ENCODE data around the gene CAV3. TPM values are rescaled to one million over a fixed set of nuclear protein-coding genes. Genes with fewer than 3 reads are reported as not detected.

The CAV3 gene
- total and polyA plus RNA-seq, 10 donors: 0.11 TPM; not detected in 9

DNA sequence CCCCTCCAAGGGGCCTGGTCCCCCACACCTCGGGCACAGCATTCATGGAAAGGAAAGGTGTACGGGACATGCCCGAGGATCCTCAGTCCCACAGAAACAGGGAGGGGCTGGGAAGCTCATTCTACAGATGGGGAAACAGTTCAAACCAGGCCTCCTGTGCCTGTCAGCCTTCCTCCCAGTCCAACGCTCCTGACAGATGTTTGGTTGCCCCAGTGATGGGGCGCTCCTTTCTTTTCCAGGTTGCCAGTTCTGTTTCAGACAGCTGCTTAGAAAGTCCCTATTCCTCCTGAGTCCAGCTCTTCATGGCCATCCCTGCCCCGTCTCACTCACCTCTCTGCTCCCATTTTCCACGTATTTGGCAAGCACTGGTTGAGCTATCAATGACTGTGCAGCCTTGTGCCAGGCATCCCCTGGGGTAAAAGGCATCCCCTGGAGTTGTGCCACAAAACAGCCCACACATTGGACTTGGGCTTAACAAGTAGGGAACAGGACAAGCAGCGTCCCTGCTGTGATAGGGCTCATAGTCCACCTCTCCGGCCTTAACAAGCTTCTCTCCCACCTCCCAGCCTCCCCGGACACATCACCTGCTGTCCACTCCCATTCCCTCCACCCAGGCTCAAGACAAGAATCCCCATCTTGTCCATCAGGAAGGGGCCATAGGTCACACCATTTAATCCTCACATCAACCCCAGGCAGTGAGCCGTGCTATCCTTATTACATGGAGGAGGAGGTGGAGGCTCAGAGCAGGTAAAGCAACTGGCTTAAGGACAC is 29.2 kb downstream of the CAV3 start:
- no peak overlapping the region for H3K4me3 ChIP-seq
- H3K27ac ChIP-seq: no peak overlapping the region
- H3K27me3 ChIP-seq (replicated peaks in 1 of 7): peaks cover 0 to 13% (median 9%) of the 10 kb centered on the region in 7 donors
- DNase-seq: no peak
- H3K36me3 ChIP-seq: no peaks in the 10 kb centered on the region
- intact Hi-C loops (cut with DNase I; ENCODE audit: low total_unique reads): no loop called here
- 85 to 93% (median 90%) methylated on average over 11 of the region's 11 CpGs for WGBS, 5 donors
- no peaks in the 10 kb centered on the region for H3K9me3 ChIP-seq
- TF ChIP-seq POLR2AphosphoS5 (IDR thresholded peaks at IDR 0.05): no peak
- TF ChIP-seq POLR2A (IDR thresholded peaks at IDR 0.05): no peak
- TF ChIP-seq, protein P1, sequence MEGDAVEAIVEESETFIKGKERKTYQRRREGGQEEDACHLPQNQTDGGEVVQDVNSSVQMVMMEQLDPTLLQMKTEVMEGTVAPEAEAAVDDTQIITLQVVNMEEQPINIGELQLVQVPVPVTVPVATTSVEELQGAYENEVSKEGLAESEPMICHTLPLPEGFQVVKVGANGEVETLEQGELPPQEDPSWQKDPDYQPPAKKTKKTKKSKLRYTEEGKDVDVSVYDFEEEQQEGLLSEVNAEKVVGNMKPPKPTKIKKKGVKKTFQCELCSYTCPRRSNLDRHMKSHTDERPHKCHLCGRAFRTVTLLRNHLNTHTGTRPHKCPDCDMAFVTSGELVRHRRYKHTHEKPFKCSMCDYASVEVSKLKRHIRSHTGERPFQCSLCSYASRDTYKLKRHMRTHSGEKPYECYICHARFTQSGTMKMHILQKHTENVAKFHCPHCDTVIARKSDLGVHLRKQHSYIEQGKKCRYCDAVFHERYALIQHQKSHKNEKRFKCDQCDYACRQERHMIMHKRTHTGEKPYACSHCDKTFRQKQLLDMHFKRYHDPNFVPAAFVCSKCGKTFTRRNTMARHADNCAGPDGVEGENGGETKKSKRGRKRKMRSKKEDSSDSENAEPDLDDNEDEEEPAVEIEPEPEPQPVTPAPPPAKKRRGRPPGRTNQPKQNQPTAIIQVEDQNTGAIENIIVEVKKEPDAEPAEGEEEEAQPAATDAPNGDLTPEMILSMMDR (IDR thresholded peaks at IDR 0.05 in 8 of 11, conservative IDR thresholded peaks at IDR 0.05 in 3 of 11): no peak
- peaks cover 0 to 8% (median 6%) of the 10 kb centered on the region in 6 donors for H3K4me1 ChIP-seq

DNA sequence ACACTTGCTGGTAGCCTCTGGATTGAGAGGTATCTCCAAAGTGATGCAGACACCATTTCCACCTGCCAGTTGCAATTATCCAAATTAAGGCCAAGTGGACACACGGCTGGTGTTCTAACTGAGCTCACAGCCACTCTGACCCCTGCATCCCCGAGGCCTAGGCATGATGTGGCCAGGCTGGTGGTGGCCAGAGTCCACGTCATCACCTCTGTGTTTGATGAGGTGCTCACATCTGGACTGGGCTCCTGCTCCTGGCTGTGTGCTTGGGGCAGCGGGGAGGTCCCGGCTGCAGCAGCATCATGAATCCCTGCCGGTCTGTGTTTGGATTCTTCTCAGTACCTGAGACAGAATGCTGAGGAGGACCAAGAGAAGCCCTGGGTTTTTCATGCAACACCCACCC is 30.9 kb downstream of the CAV3 start:
- no peak overlapping the region for H3K27ac ChIP-seq
- no peaks in the 10 kb centered on the region for H3K9me3 ChIP-seq
- TF ChIP-seq POLR2A (IDR thresholded peaks at IDR 0.05) (no peak), POLR2AphosphoS5 (IDR thresholded peaks at IDR 0.05) (no peak)
- TF ChIP-seq, protein P1 (IDR thresholded peaks at IDR 0.05 in 8 of 11, conservative IDR thresholded peaks at IDR 0.05 in 3 of 11): no peak
- H3K4me1 ChIP-seq: peaks cover 10 to 25% (median 23%) of the 10 kb centered on the region in 6 donors
- H3K27me3 ChIP-seq (replicated peaks in 1 of 7): peaks cover 0 to 30% (median 26%) of the 10 kb centered on the region in 7 donors
- 84 to 96% (median 93%) methylated on average over 6 of the region's 6 CpGs for WGBS, 5 donors
- H3K36me3 ChIP-seq: no peaks in the 10 kb centered on the region
- no peak overlapping the region for H3K4me3 ChIP-seq
- DNase-seq: no peak
- intact Hi-C loops (cut with DNase I; ENCODE audit: low total_unique reads): no loop called here

DNA sequence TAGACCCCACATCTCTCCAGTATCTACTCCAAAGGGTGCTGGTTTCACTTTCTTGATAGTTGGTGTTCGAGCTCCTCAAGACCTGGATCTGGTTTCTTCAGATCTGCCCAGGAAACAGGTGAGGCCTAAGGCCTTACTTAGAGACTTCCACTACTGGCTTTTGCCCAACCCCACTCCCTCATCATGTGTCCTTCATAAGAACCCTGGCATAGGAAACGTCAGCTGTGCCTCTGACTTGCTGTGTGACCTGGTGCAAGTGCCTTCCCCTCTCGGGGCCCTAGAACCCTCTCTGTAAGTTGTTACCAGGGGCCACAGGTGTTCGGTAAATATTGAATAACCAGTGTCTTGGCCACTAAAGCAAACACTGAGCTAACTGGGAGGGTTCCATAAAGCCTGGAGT is 31.9 kb downstream of the CAV3 start:
- no peaks in the 10 kb centered on the region for H3K36me3 ChIP-seq
- peaks cover 0 to 40% (median 34%) of the 10 kb centered on the region in 7 donors for H3K27me3 ChIP-seq (replicated peaks in 1 of 7)
- TF ChIP-seq POLR2AphosphoS5 (IDR thresholded peaks at IDR 0.05): no peak
- TF ChIP-seq, protein P1 (IDR thresholded peaks at IDR 0.05 in 8 of 11, conservative IDR thresholded peaks at IDR 0.05 in 3 of 11): no peak
- TF ChIP-seq POLR2A (IDR thresholded peaks at IDR 0.05): no peak
- intact Hi-C loops (cut with DNase I; ENCODE audit: low total_unique reads): no loop called here
- peaks cover 11 to 31% (median 26%) of the 10 kb centered on the region in 6 donors for H3K4me1 ChIP-seq
- no peak overlapping the region for H3K4me3 ChIP-seq
- no peak for DNase-seq
- no peak overlapping the region for H3K27ac ChIP-seq
- H3K9me3 ChIP-seq: no peaks in the 10 kb centered on the region
- WGBS, 5 donors: 54 to 77% (median 63%) methylated on average over 4 of the region's 4 CpGs

DNA sequence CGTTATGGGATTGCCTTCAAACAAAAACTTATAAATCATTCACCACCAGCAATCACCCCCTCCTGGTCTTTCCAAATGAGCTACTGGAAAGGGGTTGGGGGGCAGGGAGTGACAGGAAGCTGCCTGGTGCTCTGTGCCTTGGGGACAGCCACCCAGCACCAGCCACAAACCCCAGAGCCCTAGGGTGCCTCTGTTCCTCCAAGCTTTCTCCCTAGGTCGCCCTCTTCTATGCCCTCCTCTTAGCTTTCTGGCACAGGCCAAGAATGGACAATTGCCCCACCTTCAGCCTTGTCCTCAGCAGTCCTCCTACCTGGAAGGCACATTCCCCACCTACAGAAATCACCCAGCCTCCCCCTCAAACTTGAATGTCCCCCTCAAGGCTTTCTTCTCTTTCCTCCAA is 32.5 kb downstream of the CAV3 start:
- TF ChIP-seq, protein P1 (IDR thresholded peaks at IDR 0.05 in 8 of 11, conservative IDR thresholded peaks at IDR 0.05 in 3 of 11): no peak
- TF ChIP-seq POLR2AphosphoS5 (IDR thresholded peaks at IDR 0.05) (no peak), POLR2A (IDR thresholded peaks at IDR 0.05) (no peak)
- peaks cover 11 to 31% (median 26%) of the 10 kb centered on the region in 6 donors for H3K4me1 ChIP-seq
- no peaks in the 10 kb centered on the region for H3K9me3 ChIP-seq
- no peaks in the 10 kb centered on the region for H3K36me3 ChIP-seq
- no peak overlapping the region for H3K27ac ChIP-seq
- DNase-seq: no peak
- peaks cover 0 to 47% (median 35%) of the 10 kb centered on the region in 7 donors for H3K27me3 ChIP-seq (replicated peaks in 1 of 7)
- 83 to 98% (median 91%) methylated on average over 2 of the region's 2 CpGs for WGBS, 5 donors
- H3K4me3 ChIP-seq: no peak overlapping the region
- intact Hi-C loops (cut with DNase I; ENCODE audit: low total_unique reads): no loop called here

Measured in spleen (tissue), 11 donors.